Panc1 (cell line): ENCODE measurements around the gene STXBP1. TPM values are rescaled to one million over a fixed set of nuclear protein-coding genes. Genes with fewer than 3 reads are reported as not detected.

ENCODE experiments used
- ATAC-seq: fragments of 200-7000 bp; cut with Tn5 transposase; 2 replicates; pipeline ENCODE4 v1.9.1; 2020; ENCODE audit warnings: mild to moderate bottlenecking, moderate library complexity
- BruUV-seq: library from RNA; stranded (reverse); fragments of 400-500 nt; replicated peaks from 2 replicates; lab custom pipeline; 2021; lab: Mats Ljungman, UMichigan
- CTCF ChIA-PET: fragments of 300-600 bp; sonication (Branson Sonifier 250); formaldehyde crosslinking; loops from one replicate; lab custom pipeline; 2022; ENCODE audit warnings: antibody characterized with exemption; lab: Charles Lee
- POLR2A ChIA-PET: fragments of 300-600 bp; sonication (Branson Sonifier 250); formaldehyde crosslinking; loops from one replicate; lab custom pipeline; 2022; ENCODE audit warnings: antibody characterized with exemption; lab: Charles Lee
- DNase-seq: peaks from one replicate; pipeline ENCODE4 v3.0.0-alpha.2; 2010; ENCODE audit warnings: low read depth, low spot score
- H3K27ac ChIP-seq: 2 replicates; pipeline ENCODE4 v1.5.1; 2011; ENCODE audit warnings: mild to moderate bottlenecking, low read length, inconsistent platforms
- H3K27me3 ChIP-seq: fragments of 200-500 bp; sonication (Bioruptor generic); 2 replicates; pipeline ENCODE4 v1.6.0; 2014; ENCODE audit warnings: low read length, inconsistent platforms; ENCODE audit not compliant: control insufficient read depth, insufficient read depth
- H3K36me3 ChIP-seq: fragments of 200-500 bp; sonication (Bioruptor generic); 2 replicates; pipeline ENCODE4 v1.5.1; 2014; ENCODE audit warnings: inconsistent platforms, mild to moderate bottlenecking, low read length, moderate library complexity; ENCODE audit not compliant: control insufficient read depth, insufficient read depth
- H3K4me1 ChIP-seq: 2 replicates; pipeline ENCODE4 v1.5.1; 2011; ENCODE audit warnings: inconsistent platforms, mild to moderate bottlenecking, low read length, moderate library complexity; ENCODE audit not compliant: control insufficient read depth, insufficient read depth
- H3K4me3 ChIP-seq, 2 experiments: 2 replicates each; pipeline ENCODE4 v1.5.1; 2011 to 2012; ENCODE audit warnings: low read depth in 2 of 2, low read length in 2 of 2, mild to moderate bottlenecking in 2 of 2, inconsistent platforms in 1 of 2, moderate library complexity in 1 of 2
- H3K9me3 ChIP-seq: fragments of 200-500 bp; sonication (Bioruptor generic); 2 replicates; pipeline ENCODE4 v1.5.1; 2014; ENCODE audit warnings: low read depth, mild to moderate bottlenecking, inconsistent platforms, low read length, moderate library complexity; ENCODE audit not compliant: control insufficient read depth, insufficient read depth
- POLR2AphosphoS5 ChIP-seq: IDR thresholded peaks from 2 replicates; pipeline ENCODE4 v1.6.1; 2012; ENCODE audit warnings: mild to moderate bottlenecking, low read depth, low read length, moderate library complexity
- SIN3A ChIP-seq: IDR thresholded peaks from 2 replicates; pipeline ENCODE4 v1.6.1; 2012; ENCODE audit warnings: low read depth, mild to moderate bottlenecking, low read length, moderate library complexity, borderline replicate concordance; ENCODE audit not compliant: insufficient read depth
- TCF7L2 ChIP-seq: IDR thresholded peaks from 2 replicates; pipeline ENCODE4 v1.6.1; 2011; ENCODE audit warnings: mild to moderate bottlenecking, low read depth, low read length, inconsistent platforms
- in situ Hi-C: cut with HindIII; loops from 2 replicates; pipeline ENCODE4 v1.10.0; 2016; ENCODE audit warnings: low sequenced_read_pairs, low pct_unique_long_range_greater_than_20kb
- intact Hi-C: fragments of 100-400 bp; cut with micrococcal nuclease; formaldehyde crosslinking; loops from one replicate; pipeline ENCODE4 v1.10.0; 2022; ENCODE audit not compliant: unreplicated experiment
- total RNA-seq: library from RNA; stranded (reverse); gene quantifications from one replicate; pipeline ENCODE4 v1.2.1, GENCODE V29; 2021; ENCODE audit not compliant: unreplicated experiment
- TF ChIP-seq, protein P1 (sequence below), 2 experiments: IDR thresholded peaks; 2 replicates each; pipeline ENCODE4 v1.6.1; 2011 to 2012; ENCODE audit warnings: low read depth in 2 of 2, control low read depth in 1 of 2, low read length in 1 of 2, mild to moderate bottlenecking in 1 of 2, moderate library complexity in 1 of 2; ENCODE audit not compliant: insufficient read depth in 1 of 2
- TF ChIP-seq, protein P2 (sequence below): fragments of 450-650 bp; IDR thresholded peaks from 2 replicates; pipeline ENCODE4 v1.5.1; 2017; ENCODE audit warnings: mild to moderate bottlenecking

Gene STXBP1
- total RNA-seq, 1 experiment from 2014 or later: 67.5 TPM

- Histone ChIP-seq H3K36me3 (no peaks in the 10 kb centered on the region), H3K27ac (no peak overlapping the region), H3K4me1 (no peaks in the 10 kb centered on the region; the same call in 1 of the 2 replicates), H3K9me3 (no peaks in the 10 kb centered on the region), H3K27me3 (no peaks in the 10 kb centered on the region), H3K4me3 (no peak overlapping the region)
- intact Hi-C loops (no loop called here), in situ Hi-C loops (no loop called here)
- DNase-seq: no peak
- POLR2A ChIA-PET: no interaction called here
- no peak for ATAC-seq
- CTCF ChIA-PET: no interaction called here
- TF ChIP-seq SIN3A (no peak), POLR2AphosphoS5 (no peak), TCF7L2 (no peak)
- TF ChIP-seq, protein P1, sequence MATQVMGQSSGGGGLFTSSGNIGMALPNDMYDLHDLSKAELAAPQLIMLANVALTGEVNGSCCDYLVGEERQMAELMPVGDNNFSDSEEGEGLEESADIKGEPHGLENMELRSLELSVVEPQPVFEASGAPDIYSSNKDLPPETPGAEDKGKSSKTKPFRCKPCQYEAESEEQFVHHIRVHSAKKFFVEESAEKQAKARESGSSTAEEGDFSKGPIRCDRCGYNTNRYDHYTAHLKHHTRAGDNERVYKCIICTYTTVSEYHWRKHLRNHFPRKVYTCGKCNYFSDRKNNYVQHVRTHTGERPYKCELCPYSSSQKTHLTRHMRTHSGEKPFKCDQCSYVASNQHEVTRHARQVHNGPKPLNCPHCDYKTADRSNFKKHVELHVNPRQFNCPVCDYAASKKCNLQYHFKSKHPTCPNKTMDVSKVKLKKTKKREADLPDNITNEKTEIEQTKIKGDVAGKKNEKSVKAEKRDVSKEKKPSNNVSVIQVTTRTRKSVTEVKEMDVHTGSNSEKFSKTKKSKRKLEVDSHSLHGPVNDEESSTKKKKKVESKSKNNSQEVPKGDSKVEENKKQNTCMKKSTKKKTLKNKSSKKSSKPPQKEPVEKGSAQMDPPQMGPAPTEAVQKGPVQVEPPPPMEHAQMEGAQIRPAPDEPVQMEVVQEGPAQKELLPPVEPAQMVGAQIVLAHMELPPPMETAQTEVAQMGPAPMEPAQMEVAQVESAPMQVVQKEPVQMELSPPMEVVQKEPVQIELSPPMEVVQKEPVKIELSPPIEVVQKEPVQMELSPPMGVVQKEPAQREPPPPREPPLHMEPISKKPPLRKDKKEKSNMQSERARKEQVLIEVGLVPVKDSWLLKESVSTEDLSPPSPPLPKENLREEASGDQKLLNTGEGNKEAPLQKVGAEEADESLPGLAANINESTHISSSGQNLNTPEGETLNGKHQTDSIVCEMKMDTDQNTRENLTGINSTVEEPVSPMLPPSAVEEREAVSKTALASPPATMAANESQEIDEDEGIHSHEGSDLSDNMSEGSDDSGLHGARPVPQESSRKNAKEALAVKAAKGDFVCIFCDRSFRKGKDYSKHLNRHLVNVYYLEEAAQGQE (IDR thresholded peaks at IDR 0.05; ENCODE audit: insufficient read depth in 1 of 2, low read depth in 2 of 2, low read length in 1 of 2): no peak
- TF ChIP-seq, protein P2, sequence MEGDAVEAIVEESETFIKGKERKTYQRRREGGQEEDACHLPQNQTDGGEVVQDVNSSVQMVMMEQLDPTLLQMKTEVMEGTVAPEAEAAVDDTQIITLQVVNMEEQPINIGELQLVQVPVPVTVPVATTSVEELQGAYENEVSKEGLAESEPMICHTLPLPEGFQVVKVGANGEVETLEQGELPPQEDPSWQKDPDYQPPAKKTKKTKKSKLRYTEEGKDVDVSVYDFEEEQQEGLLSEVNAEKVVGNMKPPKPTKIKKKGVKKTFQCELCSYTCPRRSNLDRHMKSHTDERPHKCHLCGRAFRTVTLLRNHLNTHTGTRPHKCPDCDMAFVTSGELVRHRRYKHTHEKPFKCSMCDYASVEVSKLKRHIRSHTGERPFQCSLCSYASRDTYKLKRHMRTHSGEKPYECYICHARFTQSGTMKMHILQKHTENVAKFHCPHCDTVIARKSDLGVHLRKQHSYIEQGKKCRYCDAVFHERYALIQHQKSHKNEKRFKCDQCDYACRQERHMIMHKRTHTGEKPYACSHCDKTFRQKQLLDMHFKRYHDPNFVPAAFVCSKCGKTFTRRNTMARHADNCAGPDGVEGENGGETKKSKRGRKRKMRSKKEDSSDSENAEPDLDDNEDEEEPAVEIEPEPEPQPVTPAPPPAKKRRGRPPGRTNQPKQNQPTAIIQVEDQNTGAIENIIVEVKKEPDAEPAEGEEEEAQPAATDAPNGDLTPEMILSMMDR: no peak
- BruUV-seq: no TSS peak
Observed at GRCh38 chr9:127705577-127706379, 93.7 kb downstream of the STXBP1 start.

DNA sequence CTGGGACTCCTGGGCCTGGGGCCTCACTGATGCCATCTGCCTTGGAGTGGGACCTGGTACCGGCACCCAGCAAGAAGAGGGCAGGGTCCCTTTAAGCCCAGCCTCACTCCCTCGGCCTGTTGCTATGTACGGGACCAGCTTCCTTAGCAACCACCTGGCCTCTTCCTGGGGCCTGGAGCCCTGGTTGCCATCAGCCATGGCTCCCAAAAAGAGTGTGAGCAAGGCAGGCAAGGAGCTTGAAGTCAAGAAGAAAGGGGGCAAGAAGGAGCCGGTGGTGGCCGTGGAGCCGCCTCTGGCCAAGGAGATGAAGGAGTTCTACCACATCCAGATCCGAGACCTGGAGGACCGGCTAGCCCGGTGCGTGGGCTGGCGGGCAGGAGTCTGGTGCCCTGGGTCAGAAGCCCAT lies 94.8 kb downstream of the STXBP1 start, which contains the start of gene CFAP157:
Gene CFAP157 (plus strand): TSS at position 153 of the 406 bp plus-strand sequence. CDS start 44 bp downstream, at position 197.
- no peak within 1 kb of the TSS for H3K4me3 ChIP-seq
- no peaks in the 10 kb centered on the region for H3K36me3 ChIP-seq
- TF ChIP-seq SIN3A (no peak), POLR2AphosphoS5 (no peak), TCF7L2 (no peak)
- TF ChIP-seq, protein P2: no peak
- TF ChIP-seq, protein P1 (IDR thresholded peaks at IDR 0.05; ENCODE audit: insufficient read depth in 1 of 2, low read depth in 2 of 2, low read length in 1 of 2): no peak
- intact Hi-C loops: no loop called here
- H3K27me3 ChIP-seq: no peaks in the 10 kb centered on the region
- no peak within 1 kb of the TSS for H3K27ac ChIP-seq
- ChIA-PET CTCF (no interaction called here), POLR2A (interaction anchor here (0.6 kb wide), 1 partner anchor 175 kb away, joined by 3 read pairs; no protein-coding TSS in a partner anchor)
- H3K4me1 ChIP-seq: peaks cover 6% of the 10 kb centered on the region
- BruUV-seq: no TSS peak
- in situ Hi-C loops: no loop called here
- ATAC-seq (peak; percentile 44; the same call in 1 of the 2 replicates), DNase-seq (no peak)
- H3K9me3 ChIP-seq: no peaks in the 10 kb centered on the region
